GM23248 (cell line): ENCODE measurements around the gene UHRF2. TPM values are rescaled to one million over a fixed set of nuclear protein-coding genes. Genes with fewer than 3 reads are reported as not detected.
A peak's percentile ranks its signal among the peaks of the same experiment; 100 is the strongest.

Experiments
- DNase-seq: peaks from one replicate; pipeline ENCODE4 v3.0.0-alpha.2; 2015
- H2AFZ ChIP-seq: fragments of 200-600 bp; sonication (generic); 2 replicates; pipeline ENCODE4 v1.6.1; 2016; ENCODE audit warnings: antibody characterized with exemption
- H3F3A ChIP-seq: fragments of 200-600 bp; sonication (generic); 2 replicates; pipeline ENCODE4 v1.6.1; 2016; ENCODE audit warnings: mild to moderate bottlenecking, antibody characterized with exemption, mixed run types; ENCODE audit not compliant: insufficient read depth
- H3K27ac ChIP-seq: fragments of 200-600 bp; sonication (generic); 2 replicates; pipeline ENCODE4 v1.5.1; 2016; ENCODE audit warnings: mild to moderate bottlenecking
- H3K27me3 ChIP-seq: fragments of 200-600 bp; sonication (generic); replicated peaks from 2 replicates; pipeline ENCODE4 v1.6.1; 2016; ENCODE audit warnings: mild to moderate bottlenecking; ENCODE audit not compliant: insufficient read depth
- H3K36me3 ChIP-seq: fragments of 200-600 bp; sonication (generic); 2 replicates; pipeline ENCODE4 v1.6.1; 2016; ENCODE audit warnings: low read depth, mild to moderate bottlenecking
- H3K4me1 ChIP-seq: fragments of 200-600 bp; sonication (generic); 2 replicates; pipeline ENCODE4 v1.6.1; 2016; ENCODE audit warnings: mild to moderate bottlenecking; ENCODE audit not compliant: insufficient read depth
- H3K4me2 ChIP-seq: fragments of 200-600 bp; sonication (generic); one replicate; pipeline ENCODE4 v1.6.1; 2016; ENCODE audit warnings: mild to moderate bottlenecking; ENCODE audit not compliant: unreplicated experiment
- H3K4me3 ChIP-seq: fragments of 200-600 bp; sonication (generic); 2 replicates; pipeline ENCODE4 v1.5.1; 2016; ENCODE audit warnings: mild to moderate bottlenecking
- H3K79me2 ChIP-seq: fragments of 200-600 bp; sonication (generic); 2 replicates; pipeline ENCODE4 v1.6.1; 2016; ENCODE audit warnings: mild to moderate bottlenecking; ENCODE audit not compliant: insufficient read depth
- H3K9ac ChIP-seq: fragments of 200-600 bp; sonication (generic); 2 replicates; pipeline ENCODE4 v1.6.1; 2016; ENCODE audit warnings: mild to moderate bottlenecking
- H3K9me2 ChIP-seq: fragments of 200-600 bp; sonication (generic); 2 replicates; pipeline ENCODE4 v1.6.1; 2016; ENCODE audit warnings: mixed run types, mild to moderate bottlenecking, moderate library complexity; ENCODE audit not compliant: insufficient read depth
- H3K9me3 ChIP-seq: fragments of 200-600 bp; sonication (generic); one replicate; pipeline ENCODE4 v1.6.1; 2017; ENCODE audit warnings: low read depth
- H4K20me1 ChIP-seq: fragments of 200-600 bp; sonication (generic); 2 replicates; pipeline ENCODE4 v1.6.0; 2016; ENCODE audit not compliant: insufficient read depth
- EZH2 ChIP-seq: fragments of 200-600 bp; sonication (generic); IDR thresholded peaks from 2 replicates; pipeline ENCODE4 v1.6.1; 2018; ENCODE audit warnings: antibody characterized with exemption, mild to moderate bottlenecking; ENCODE audit not compliant: insufficient read depth, poor library complexity, severe bottlenecking
- EZH2phosphoT487 ChIP-seq: fragments of 200-600 bp; sonication (generic); IDR thresholded peaks from 2 replicates; pipeline ENCODE4 v1.6.1; 2018; ENCODE audit warnings: antibody characterized with exemption, moderate library complexity, mild to moderate bottlenecking, low read depth; ENCODE audit not compliant: insufficient read depth
- WGBS, 2 experiments: methylation state at CpG; one replicate each; pipeline ENCODE4 v1.1.6; 2015 to 2017; ENCODE audit warnings: low lambda C conversion rate in 2 of 2, low coverage in 1 of 2; ENCODE audit errors: missing lambda C conversion rate in 2 of 2; 5-methylcytosine and 5-hydroxymethylcytosine counted together
- in situ Hi-C: fragments of 300-500 bp; cut with MboI; formaldehyde crosslinking; loops from 2 replicates; pipeline ENCODE4 v1.15.0; 2020
- polyA plus RNA-seq: library from polyadenylated mRNA; unstranded; fragments of >200 nt; fragmentation: Nextera tagmentation; extraction: Ambion mirVana; gene quantifications from 2 replicates; pipeline ENCODE4 v1.2.1, GENCODE V29; 2016
- total RNA-seq: library from RNA; depleted of rRNA; stranded (reverse); fragments of >200 nt; shearing (Covaris generic); gene quantifications from 2 replicates; pipeline ENCODE4 v1.2.3, GENCODE V29; 2014

Gene UHRF2
- total and polyA plus RNA-seq, 2 experiments from 2014 or later: 25.8 to 53.1 TPM

DNA sequence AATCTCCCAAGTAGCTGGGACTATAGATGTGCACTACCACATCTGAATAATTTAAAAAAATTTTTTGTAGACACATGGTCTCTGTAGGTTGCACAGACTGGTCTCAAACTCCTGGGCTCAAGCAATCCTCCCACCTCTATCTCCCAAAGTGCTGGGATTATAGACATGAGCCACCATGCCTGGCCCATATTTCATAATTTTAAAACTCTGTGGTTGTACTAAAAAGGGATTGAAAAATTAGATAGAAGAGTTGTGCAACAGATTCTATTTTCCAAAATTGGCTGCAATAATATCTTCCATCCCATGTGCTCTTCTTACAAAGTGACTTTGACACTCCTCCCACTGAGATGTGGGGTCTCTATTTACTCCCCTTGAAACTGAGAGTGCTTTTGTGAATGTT lies 7.6 kb upstream of the UHRF2 start:
- H3K9me2 ChIP-seq: no peaks in the 10 kb centered on the region
- DNase-seq: no peak
- no peak overlapping the region for H3K4me3 ChIP-seq
- no peaks in the 10 kb centered on the region for H3K4me1 ChIP-seq
- no peaks in the 10 kb centered on the region for H3K27me3 ChIP-seq
- in situ Hi-C loops: no loop called here
- no peaks in the 10 kb centered on the region for H3K79me2 ChIP-seq
- no peak overlapping the region for H3K4me2 ChIP-seq
- H3F3A ChIP-seq: no peaks in the 10 kb centered on the region
- no peaks in the 10 kb centered on the region for H3K36me3 ChIP-seq
- H4K20me1 ChIP-seq: no peaks in the 10 kb centered on the region
- TF ChIP-seq EZH2phosphoT487 (no peak), EZH2 (no peak)
- no peak overlapping the region for H3K27ac ChIP-seq
- H3K9ac ChIP-seq: no peak overlapping the region
- H2AFZ ChIP-seq: no peak overlapping the region
- no peaks in the 10 kb centered on the region for H3K9me3 ChIP-seq

DNA sequence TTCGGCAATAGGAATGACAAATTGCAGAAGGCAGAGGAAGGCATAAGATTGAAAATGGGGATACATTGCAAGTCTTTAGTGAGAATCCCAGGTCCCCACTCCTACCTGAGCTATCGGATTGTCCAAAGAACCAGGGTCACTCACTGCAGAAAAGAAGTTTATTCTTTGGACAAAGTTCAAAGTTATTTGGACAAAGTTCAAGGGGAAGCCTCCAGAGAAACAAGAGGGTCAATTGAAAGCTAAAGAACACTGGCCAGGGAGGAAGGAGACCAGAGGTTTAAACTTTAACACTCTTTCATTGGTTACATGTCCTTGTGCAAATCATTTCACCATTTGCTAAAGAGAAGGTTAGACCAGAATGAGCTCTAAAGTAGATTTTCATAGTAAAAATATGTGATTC lies 5.2 kb upstream of the UHRF2 start:
- Histone ChIP-seq H3K9me3 (no peaks in the 10 kb centered on the region), H3K9ac (no peak overlapping the region), H3K79me2 (0 out of 2 replicates have a peak, but pooled peaks cover 5% of the 10 kb centered on the region), H3F3A (no peaks in the 10 kb centered on the region), H3K4me1 (no peaks in the 10 kb centered on the region), H4K20me1 (no peaks in the 10 kb centered on the region), H3K36me3 (no peaks in the 10 kb centered on the region), H3K4me2 (no peak overlapping the region), H3K27ac (no peak overlapping the region), H3K27me3 (no peaks in the 10 kb centered on the region), H3K4me3 (no peak overlapping the region), H3K9me2 (no peaks in the 10 kb centered on the region), H2AFZ (no peak overlapping the region)
- TF ChIP-seq EZH2: no peak
- no peak for TF ChIP-seq EZH2phosphoT487
- DNase-seq: no peak
- WGBS, 2 experiments: 76 to 83% methylated on average over 2 of the region's 2 CpGs
- in situ Hi-C loops: no loop called here

DNA sequence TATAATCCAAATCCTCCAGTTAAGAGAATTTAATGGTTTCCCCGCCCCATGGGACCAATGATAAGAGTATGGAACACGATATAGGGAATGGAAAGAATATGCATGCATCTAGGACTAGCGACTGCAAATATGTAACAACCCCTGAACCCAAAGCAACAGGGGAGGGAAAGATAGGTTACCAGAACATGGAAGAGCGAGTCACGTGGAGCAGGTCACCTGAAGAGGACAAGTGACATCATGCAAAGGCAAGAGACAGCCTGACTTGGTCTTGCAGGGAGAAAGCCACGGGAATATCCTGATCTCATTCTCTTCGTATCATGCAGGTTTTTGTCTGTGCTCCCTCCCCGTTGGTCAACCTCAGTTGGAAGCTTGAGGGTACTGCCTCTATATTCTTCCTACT lies 4.7 kb upstream of the UHRF2 start:
- no peak for TF ChIP-seq EZH2phosphoT487
- TF ChIP-seq EZH2: no peak
- H3K9me2 ChIP-seq: no peaks in the 10 kb centered on the region
- no peaks in the 10 kb centered on the region for H3F3A ChIP-seq
- no peaks in the 10 kb centered on the region for H3K36me3 ChIP-seq
- 84 to 85% methylated on average over 8 of the region's 8 CpGs for WGBS, 2 experiments
- no peak overlapping the region for H3K4me3 ChIP-seq
- H3K9ac ChIP-seq: no peak overlapping the region
- no peak overlapping the region for H2AFZ ChIP-seq
- no peaks in the 10 kb centered on the region for H4K20me1 ChIP-seq
- no peaks in the 10 kb centered on the region for H3K27me3 ChIP-seq
- peaks cover 7% of the 10 kb centered on the region for H3K79me2 ChIP-seq
- no peak for DNase-seq
- no peaks in the 10 kb centered on the region for H3K9me3 ChIP-seq
- no peak overlapping the region for H3K4me2 ChIP-seq
- in situ Hi-C loops: no loop called here
- H3K27ac ChIP-seq: no peak overlapping the region
- no peaks in the 10 kb centered on the region for H3K4me1 ChIP-seq

DNA sequence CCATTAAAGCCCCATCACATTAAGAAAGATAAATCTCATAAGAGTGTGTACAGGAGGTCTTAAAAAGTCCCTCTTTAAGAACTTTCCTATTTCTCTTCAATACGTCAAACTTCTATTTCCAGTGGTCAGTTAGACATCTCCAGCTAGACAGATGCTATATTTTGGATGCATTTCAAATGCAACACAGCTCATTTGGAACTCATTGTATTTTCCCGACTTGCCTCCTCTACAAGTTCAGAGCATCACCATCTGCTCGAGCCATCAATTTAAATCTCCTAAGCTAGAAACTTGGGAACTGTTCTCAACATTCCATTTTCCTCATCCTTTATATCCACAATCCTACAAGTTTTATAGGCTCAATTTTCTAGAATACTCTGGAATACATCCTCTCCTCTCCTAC lies 3.2 kb upstream of the UHRF2 start:
- TF ChIP-seq EZH2: no peak
- no peak for TF ChIP-seq EZH2phosphoT487
- H3K27ac ChIP-seq: no peak overlapping the region
- no peak overlapping the region for H3K9ac ChIP-seq
- H4K20me1 ChIP-seq: 0 out of 2 replicates have a peak, but pooled peaks cover under 1% of the 10 kb centered on the region
- 0 out of 2 replicates have a peak, but pooled peaks cover under 1% of the 10 kb centered on the region for H3K4me1 ChIP-seq
- H3K36me3 ChIP-seq: no peaks in the 10 kb centered on the region
- no peak for DNase-seq
- H2AFZ ChIP-seq: 0 out of 2 replicates have a peak overlapping the region, but pooled peaks have one; percentile 2
- no peaks in the 10 kb centered on the region for H3K9me2 ChIP-seq
- H3F3A ChIP-seq: peaks cover 9% of the 10 kb centered on the region; the same call in 1 of the 2 replicates
- WGBS, 2 experiments: 58 to 69% methylated on average over 3 of the region's 3 CpGs
- H3K79me2 ChIP-seq: peaks cover 22% of the 10 kb centered on the region
- H3K4me2 ChIP-seq: no peak overlapping the region
- in situ Hi-C loops: no loop called here
- no peaks in the 10 kb centered on the region for H3K27me3 ChIP-seq
- H3K4me3 ChIP-seq: no peak overlapping the region
- H3K9me3 ChIP-seq: no peaks in the 10 kb centered on the region

DNA sequence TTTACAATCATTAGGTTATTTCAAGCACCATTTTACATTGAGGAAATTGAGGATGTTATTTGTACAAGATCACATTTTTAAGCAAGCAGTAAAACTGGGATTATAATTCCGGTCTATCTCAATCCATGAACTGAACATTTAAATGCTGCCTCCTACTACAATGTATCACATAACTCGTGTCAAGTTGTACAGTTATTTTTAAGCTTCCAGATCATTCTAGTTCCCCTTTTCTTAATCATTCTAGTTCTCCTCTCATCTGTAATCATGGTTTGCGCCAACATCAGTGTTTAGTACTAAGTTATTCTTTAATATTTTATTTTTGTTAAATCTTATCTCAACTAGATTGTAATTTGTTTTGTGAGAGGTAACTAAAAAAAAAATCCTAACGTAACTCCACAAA lies 2.4 kb upstream of the UHRF2 start:
- H3K79me2 ChIP-seq: peaks cover 30% of the 10 kb centered on the region
- H3K4me2 ChIP-seq: no peak overlapping the region
- no peaks in the 10 kb centered on the region for H3K9me3 ChIP-seq
- no peak overlapping the region for H3K27ac ChIP-seq
- in situ Hi-C loops: no loop called here
- no peaks in the 10 kb centered on the region for H3K36me3 ChIP-seq
- peaks cover 9% of the 10 kb centered on the region for H3K4me1 ChIP-seq
- no peak overlapping the region for H3K4me3 ChIP-seq
- H3K9me2 ChIP-seq: no peaks in the 10 kb centered on the region
- H4K20me1 ChIP-seq: 0 out of 2 replicates have a peak, but pooled peaks cover 6% of the 10 kb centered on the region
- 0 out of 2 replicates have a peak overlapping the region, but pooled peaks have one; percentile 2 for H2AFZ ChIP-seq
- peaks cover 12% of the 10 kb centered on the region; the same call in 1 of the 2 replicates for H3F3A ChIP-seq
- H3K27me3 ChIP-seq: no peaks in the 10 kb centered on the region
- TF ChIP-seq EZH2phosphoT487 (no peak), EZH2 (no peak)
- no peak overlapping the region for H3K9ac ChIP-seq
- no peak for DNase-seq
- 77% methylated on average over 4 of the region's 4 CpGs for WGBS, 2 experiments
